Omental fat pad (tissue), 4 donors: ENCODE data around the gene SPACA7. TPM values are rescaled to one million over a fixed set of nuclear protein-coding genes. Genes with fewer than 3 reads are reported as not detected.

Experiments used
- ATAC-seq: fragments of 150-250 bp; one replicate; pipeline ENCODE4 v1.9.1; 2016; ENCODE audit warnings: mild to moderate bottlenecking, moderate library complexity; ENCODE audit not compliant: low FRiP score
- DNase-seq: peaks from one replicate; pipeline ENCODE4 v3.0.0-alpha.2; 2019; ENCODE audit warnings: low spot score
- total RNA-seq, 4 donors: library from RNA; depleted of rRNA; stranded (reverse); fragments of >200 nt; gene quantifications; one replicate each; pipeline ENCODE4 v1.1.0, GENCODE V29; 2016
- TF ChIP-seq, protein P1 (sequence below), 3 donors: fragments of 450-650 bp; IDR thresholded peaks; one replicate each; pipeline ENCODE4 v1.5.1; 2016 to 2017; ENCODE audit warnings: antibody characterized with exemption in 3 of 3, mild to moderate bottlenecking in 3 of 3, moderate library complexity in 2 of 3

SPACA7 gene
- total RNA-seq, 4 donors from 2014 or later: not detected

DNA sequence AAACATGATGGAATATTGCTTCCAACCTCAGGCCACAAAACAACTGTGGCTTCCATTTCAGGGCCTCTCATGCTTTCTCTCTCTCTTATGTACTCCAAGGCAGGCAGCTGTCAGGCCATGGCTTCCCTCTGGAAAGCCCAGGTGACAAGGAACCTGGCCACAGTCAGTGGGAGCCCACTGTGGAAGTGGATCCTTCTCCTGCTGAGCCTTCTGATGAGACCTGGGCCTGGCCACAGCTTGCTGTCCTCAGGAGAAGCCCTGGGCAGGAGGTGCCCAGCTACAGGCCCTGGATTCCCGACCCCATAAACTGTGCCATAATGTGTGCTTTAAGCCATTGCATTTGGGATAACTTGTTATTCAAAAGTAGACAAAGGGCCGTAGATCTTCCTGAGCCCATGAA, 71.2 kb downstream of the SPACA7 start:
- DNase-seq (no peak), ATAC-seq (no peak)
- TF ChIP-seq, protein P1, sequence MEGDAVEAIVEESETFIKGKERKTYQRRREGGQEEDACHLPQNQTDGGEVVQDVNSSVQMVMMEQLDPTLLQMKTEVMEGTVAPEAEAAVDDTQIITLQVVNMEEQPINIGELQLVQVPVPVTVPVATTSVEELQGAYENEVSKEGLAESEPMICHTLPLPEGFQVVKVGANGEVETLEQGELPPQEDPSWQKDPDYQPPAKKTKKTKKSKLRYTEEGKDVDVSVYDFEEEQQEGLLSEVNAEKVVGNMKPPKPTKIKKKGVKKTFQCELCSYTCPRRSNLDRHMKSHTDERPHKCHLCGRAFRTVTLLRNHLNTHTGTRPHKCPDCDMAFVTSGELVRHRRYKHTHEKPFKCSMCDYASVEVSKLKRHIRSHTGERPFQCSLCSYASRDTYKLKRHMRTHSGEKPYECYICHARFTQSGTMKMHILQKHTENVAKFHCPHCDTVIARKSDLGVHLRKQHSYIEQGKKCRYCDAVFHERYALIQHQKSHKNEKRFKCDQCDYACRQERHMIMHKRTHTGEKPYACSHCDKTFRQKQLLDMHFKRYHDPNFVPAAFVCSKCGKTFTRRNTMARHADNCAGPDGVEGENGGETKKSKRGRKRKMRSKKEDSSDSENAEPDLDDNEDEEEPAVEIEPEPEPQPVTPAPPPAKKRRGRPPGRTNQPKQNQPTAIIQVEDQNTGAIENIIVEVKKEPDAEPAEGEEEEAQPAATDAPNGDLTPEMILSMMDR (IDR thresholded peaks at IDR 0.05): no peak

DNA sequence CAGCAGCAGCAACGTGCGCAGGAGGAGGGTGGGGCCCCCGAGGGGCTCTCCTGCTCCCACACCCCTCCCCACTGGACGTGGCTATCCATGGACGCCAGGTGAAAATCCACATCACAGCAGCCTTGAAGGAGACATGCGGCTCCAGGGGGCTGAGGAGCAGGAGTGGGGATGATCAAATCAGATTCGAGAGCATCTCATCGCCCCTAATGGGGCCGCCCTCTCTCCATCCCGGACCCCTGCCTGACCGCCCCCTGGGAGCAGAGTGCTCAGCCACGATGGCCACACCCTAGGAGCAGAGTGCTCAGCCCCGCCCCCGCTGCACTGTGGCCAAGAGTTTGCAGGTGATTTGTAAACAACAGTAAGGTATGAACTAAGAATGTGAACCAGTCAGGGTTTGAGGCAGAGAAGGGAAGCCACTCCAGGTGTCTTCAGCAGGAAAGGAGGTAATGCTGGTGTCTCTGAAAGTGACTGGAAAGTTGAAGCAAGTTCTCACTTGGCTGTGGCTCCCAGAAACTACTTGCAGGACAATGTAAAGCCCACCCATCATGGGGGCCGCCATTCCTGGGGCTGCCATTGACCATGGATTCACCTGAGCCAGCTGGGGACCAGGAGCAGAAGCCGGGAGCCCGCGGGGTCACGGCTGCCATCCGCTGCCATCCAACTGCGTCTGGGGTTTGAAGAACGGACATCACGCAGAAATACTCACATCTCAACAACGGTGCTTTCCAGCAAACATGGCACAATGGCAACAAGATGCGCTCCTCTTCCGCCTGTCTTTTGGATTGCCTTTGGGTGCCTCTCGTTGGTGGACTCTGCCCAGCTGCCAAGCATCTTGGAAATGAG, 71.8 kb downstream of the SPACA7 start:
- no peak for ATAC-seq
- TF ChIP-seq, protein P1 (IDR thresholded peaks at IDR 0.05): no peak
- DNase-seq: no peak

DNA sequence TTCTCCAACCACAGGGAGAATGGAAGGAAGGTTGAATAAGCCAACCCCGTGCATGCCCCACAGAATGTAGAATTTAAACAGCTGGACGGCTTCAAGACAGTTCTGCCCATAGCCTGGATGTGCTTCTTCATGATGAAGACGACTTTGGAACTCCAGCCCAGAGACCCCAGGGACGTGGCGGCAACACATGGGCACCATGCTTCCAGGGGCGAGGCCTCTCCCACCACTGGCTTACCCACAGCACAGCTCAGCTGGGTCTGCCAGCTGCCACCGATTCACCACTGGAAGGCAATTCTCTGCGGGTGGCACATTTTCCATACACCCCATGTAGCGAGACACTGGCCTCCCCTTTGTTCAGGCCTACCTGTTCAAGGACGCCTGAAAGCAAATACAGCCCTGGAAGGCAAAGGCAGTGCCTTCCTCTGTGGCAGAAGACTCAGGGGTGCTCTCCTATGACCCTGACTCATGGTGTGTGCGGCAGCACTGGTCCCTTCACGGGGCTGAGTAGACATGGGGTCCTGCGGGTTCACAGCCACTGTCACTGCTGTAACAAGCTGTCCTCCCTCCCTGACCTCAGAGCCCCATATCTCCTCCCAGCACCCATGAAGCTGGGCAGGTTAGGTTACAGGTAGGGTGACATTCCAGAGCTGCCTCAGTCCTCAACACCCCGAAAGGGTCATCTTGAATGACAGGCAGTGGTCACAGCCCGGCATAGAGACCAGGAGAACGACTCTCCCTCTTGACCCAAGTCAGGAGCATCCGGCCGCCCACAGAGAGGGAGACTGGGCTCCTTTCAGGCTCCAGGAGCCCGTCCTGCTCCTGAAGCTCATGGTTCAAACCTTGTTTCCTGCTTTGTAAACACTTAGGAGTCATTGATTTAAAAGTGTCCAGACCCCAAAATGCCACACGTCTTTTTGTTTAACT, 72.7 kb downstream of the SPACA7 start:
- TF ChIP-seq, protein P1 (IDR thresholded peaks at IDR 0.05): no peak
- ATAC-seq (no peak), DNase-seq (no peak)

DNA sequence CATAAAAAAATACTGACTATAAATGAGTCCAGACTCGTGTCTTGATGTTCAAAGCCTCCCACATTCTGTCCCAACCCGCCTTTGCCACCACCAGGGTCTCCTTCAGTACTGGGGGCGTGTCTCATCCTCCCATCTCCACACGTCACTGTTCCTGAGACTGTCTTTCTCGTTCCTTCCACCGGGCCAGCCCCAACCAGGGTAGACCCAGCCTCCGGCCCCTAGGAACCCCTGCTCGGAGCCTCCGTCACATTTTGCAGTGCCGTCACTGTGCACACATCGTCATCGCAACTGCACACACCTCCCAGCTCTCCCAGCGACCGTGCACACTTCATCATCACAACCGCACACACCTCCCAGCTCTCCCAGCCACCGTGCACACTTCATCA, 73.4 kb downstream of the SPACA7 start:
- DNase-seq (no peak), ATAC-seq (no peak)
- TF ChIP-seq, protein P1 (IDR thresholded peaks at IDR 0.05): no peak

DNA sequence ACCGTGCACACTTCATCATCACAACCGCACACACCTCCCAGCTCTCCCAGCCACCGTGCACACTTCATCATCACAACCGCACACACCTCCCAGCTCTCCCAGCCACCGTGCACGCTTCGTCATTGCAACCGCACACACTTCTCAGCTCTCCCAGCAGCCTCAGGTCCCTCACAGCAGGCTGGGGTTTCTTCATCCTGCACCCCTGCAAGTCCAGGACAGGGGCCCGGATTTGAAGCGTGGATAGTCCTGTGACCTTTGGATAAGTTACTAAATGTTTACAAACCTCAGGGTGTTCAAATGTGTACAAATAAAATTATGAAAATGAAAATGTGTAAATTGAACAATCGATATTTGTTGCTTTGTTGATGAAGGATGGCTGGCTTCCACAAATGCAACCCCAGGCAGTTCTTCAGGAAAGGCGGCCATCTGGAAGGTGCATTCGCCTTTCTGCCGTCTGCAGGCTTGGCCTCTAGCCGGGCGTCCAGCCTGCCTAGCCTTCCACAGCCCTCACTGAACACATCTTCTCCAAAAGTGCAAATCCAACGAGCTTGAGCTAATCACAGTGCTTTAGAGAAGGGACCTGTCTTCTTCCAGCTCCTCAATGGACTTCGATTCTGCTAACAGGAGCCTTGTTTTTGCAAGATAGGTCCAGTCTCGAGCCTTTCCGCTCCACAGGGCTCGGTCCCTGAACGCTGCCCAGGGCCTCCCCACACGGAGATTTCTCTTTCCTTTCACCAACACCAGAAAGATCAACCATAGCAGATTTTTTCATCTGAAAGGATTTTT, 74.2 kb downstream of the SPACA7 start:
- DNase-seq (no peak), ATAC-seq (no peak)
- TF ChIP-seq, protein P1 (IDR thresholded peaks at IDR 0.05): no peak

DNA sequence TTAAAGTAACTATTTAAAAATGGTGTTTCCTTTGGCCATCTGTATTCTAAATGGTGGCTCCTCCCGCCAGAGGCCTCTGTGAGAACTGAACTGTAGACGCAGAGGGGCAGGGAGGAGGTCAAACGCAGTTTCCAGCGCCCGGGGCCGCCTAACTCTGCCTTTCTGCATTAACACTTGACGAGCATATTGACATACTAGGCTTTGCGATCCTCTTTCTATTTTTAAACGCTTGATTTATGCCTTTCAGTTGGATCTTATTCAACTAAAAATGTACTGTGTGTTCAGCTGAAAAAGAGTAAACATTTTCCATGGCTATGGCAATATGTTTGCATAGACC, 74.7 kb downstream of the SPACA7 start:
- ATAC-seq: no peak
- DNase-seq: no peak

More for the DNA sequence above, 74.7 kb downstream of the SPACA7 start:
- TF ChIP-seq, protein P1 (IDR thresholded peaks at IDR 0.05): no peak
